ENCODE results near the gene FOCAD.

GRCh38 chr9:20685769-20686168, 1.7 kb downstream of the FOCAD start:
- TF ChIP-seq POLR2AphosphoS5 (IDR thresholded peaks at IDR 0.05; ENCODE audit: low read depth, low read length): no peak
- TF ChIP-seq POLR2A (IDR thresholded peaks at IDR 0.05; ENCODE audit: low read depth, low read length): no peak
- no peak for TF ChIP-seq SPI1 (IDR thresholded peaks at IDR 0.05; ENCODE audit: low read depth, low read length)
- no peak for TF ChIP-seq TAF1 (IDR thresholded peaks at IDR 0.05; ENCODE audit: low read depth, low read length)
- no peak for TF ChIP-seq PAX5 (IDR thresholded peaks at IDR 0.05; ENCODE audit: insufficient read depth, low read length, severe bottlenecking)
- no peak for TF ChIP-seq POU2F2 (IDR thresholded peaks at IDR 0.05; ENCODE audit: low read depth, low read length)

All from GM12891 (cell line).